H9 (cell line): ENCODE results near the gene HSD17B13. TPM values are rescaled to one million over a fixed set of nuclear protein-coding genes. Genes with fewer than 3 reads are reported as not detected.

Experiments
- DNase-seq: peaks from one replicate; pipeline ENCODE4 v3.0.0-alpha.2; 2017
- H2AFZ ChIP-seq: one replicate; pipeline ENCODE4 v1.6.1; 2013; ENCODE audit warnings: mild to moderate bottlenecking, low read length, control low read depth, moderate library complexity
- H2AK5ac ChIP-seq: 2 replicates; pipeline ENCODE4 v1.6.1; 2013; ENCODE audit warnings: low read length, control low read depth, mixed read lengths; ENCODE audit not compliant: insufficient read length
- H2BK120ac ChIP-seq: one replicate; pipeline ENCODE4 v1.6.1; 2013; ENCODE audit warnings: low read depth, mild to moderate bottlenecking, low read length, control low read depth, inconsistent platforms; ENCODE audit not compliant: poor library complexity, severe bottlenecking
- H2BK12ac ChIP-seq: 2 replicates; pipeline ENCODE4 v1.6.1; 2013; ENCODE audit warnings: low read length, control low read depth, mixed read lengths, low read depth; ENCODE audit not compliant: insufficient read length
- H2BK15ac ChIP-seq: 2 replicates; pipeline ENCODE4 v1.6.1; 2013; ENCODE audit warnings: low read depth, low read length, control low read depth
- H2BK20ac ChIP-seq: one replicate; pipeline ENCODE4 v1.6.1; 2013; ENCODE audit warnings: low read depth, mild to moderate bottlenecking, low read length, control low read depth, inconsistent platforms; ENCODE audit not compliant: poor library complexity, severe bottlenecking
- H2BK5ac ChIP-seq: 2 replicates; pipeline ENCODE4 v1.6.1; 2013; ENCODE audit warnings: low read length, control low read depth, mixed read lengths; ENCODE audit not compliant: insufficient read length
- H3K14ac ChIP-seq: 2 replicates; pipeline ENCODE4 v1.6.1; 2013; ENCODE audit warnings: low read length, control low read depth; ENCODE audit not compliant: insufficient read depth
- H3K18ac ChIP-seq: 2 replicates; pipeline ENCODE4 v1.6.1; 2013; ENCODE audit warnings: low read depth, mild to moderate bottlenecking, mixed read lengths, low read length, control low read depth; ENCODE audit not compliant: insufficient read length
- H3K23ac ChIP-seq: 2 replicates; pipeline ENCODE4 v1.6.1; 2013; ENCODE audit warnings: low read length, control low read depth, mixed read lengths, low read depth; ENCODE audit not compliant: insufficient read length
- H3K23me2 ChIP-seq: 2 replicates; pipeline ENCODE4 v1.6.1; 2013; ENCODE audit warnings: low read depth, mild to moderate bottlenecking, mixed read lengths, low read length, control low read depth; ENCODE audit not compliant: insufficient read length, poor library complexity, severe bottlenecking
- H3K27ac ChIP-seq: 2 replicates; pipeline ENCODE4 v1.5.1; 2013; ENCODE audit warnings: low read length, control low read depth, mixed read lengths, low read depth; ENCODE audit not compliant: insufficient read length
- H3K27me3 ChIP-seq: 2 replicates; pipeline ENCODE4 v1.6.1; 2013; ENCODE audit warnings: low read length, control low read depth, inconsistent platforms; ENCODE audit not compliant: insufficient read depth
- H3K4ac ChIP-seq: 2 replicates; pipeline ENCODE4 v1.6.1; 2013; ENCODE audit warnings: low read depth, mild to moderate bottlenecking, control low read depth, inconsistent platforms, low read length, moderate library complexity
- H3K4me1 ChIP-seq: 2 replicates; pipeline ENCODE4 v1.6.1; 2013; ENCODE audit warnings: low read length, control low read depth, inconsistent platforms; ENCODE audit not compliant: insufficient read depth
- H3K4me2 ChIP-seq: 2 replicates; pipeline ENCODE4 v1.6.1; 2013; ENCODE audit warnings: low read length, control low read depth, mixed read lengths; ENCODE audit not compliant: insufficient read length, insufficient read depth
- H3K56ac ChIP-seq: 2 replicates; pipeline ENCODE4 v1.6.1; 2013; ENCODE audit warnings: low read depth, mild to moderate bottlenecking, mixed read lengths, low read length, control low read depth; ENCODE audit not compliant: insufficient read length
- H3K79me1 ChIP-seq: 2 replicates; pipeline ENCODE4 v1.6.1; 2013; ENCODE audit warnings: low read depth, mild to moderate bottlenecking, moderate library complexity, low read length, control low read depth, inconsistent platforms; ENCODE audit not compliant: insufficient read depth, poor library complexity, severe bottlenecking
- H3K79me2 ChIP-seq: 2 replicates; pipeline ENCODE4 v1.6.1; 2013; ENCODE audit warnings: low read length, control low read depth, inconsistent platforms; ENCODE audit not compliant: insufficient read depth
- H3K9ac ChIP-seq: 2 replicates; pipeline ENCODE4 v1.6.1; 2013; ENCODE audit warnings: low read length, control low read depth, mixed read lengths; ENCODE audit not compliant: insufficient read length; ENCODE audit errors: extremely low read depth
- H3K9me3 ChIP-seq: one replicate; pipeline ENCODE4 v1.6.1; 2013; ENCODE audit warnings: low read depth, low read length, inconsistent platforms; ENCODE audit not compliant: control insufficient read depth
- H3T11ph ChIP-seq: one replicate; pipeline ENCODE4 v1.6.1; 2013; ENCODE audit warnings: mild to moderate bottlenecking, low read length, control low read depth, inconsistent platforms
- H4K20me1 ChIP-seq: one replicate; pipeline ENCODE4 v1.6.1; 2013; ENCODE audit not compliant: control insufficient read depth, insufficient read length, insufficient read depth
- H4K5ac ChIP-seq: 2 replicates; pipeline ENCODE4 v1.6.1; 2013; ENCODE audit warnings: low read depth, mild to moderate bottlenecking, mixed read lengths, low read length, control low read depth; ENCODE audit not compliant: insufficient read length
- H4K8ac ChIP-seq: replicated peaks from 2 replicates; pipeline ENCODE4 v1.6.1; 2013; ENCODE audit warnings: low read length, control low read depth, mixed read lengths, low read depth; ENCODE audit not compliant: insufficient read length
- H4K91ac ChIP-seq: 2 replicates; pipeline ENCODE4 v1.6.1; 2013; ENCODE audit warnings: low read depth, mild to moderate bottlenecking, moderate library complexity, mixed read lengths, low read length, control low read depth; ENCODE audit not compliant: insufficient read length
- H3K27ac Mint-ChIP-seq, 3 experiments: 2 replicates in 2 of 3; 3 replicates in 1 of 3; pipeline ENCODE4 v1.8.0; 2020 to 2021; ENCODE audit warnings: mixed read lengths in 3 of 3, mild to moderate bottlenecking in 1 of 3, moderate library complexity in 1 of 3
- H3K27me3 Mint-ChIP-seq: 2 replicates; pipeline ENCODE4 v1.8.0; 2021; ENCODE audit warnings: low read depth, mild to moderate bottlenecking, moderate library complexity, mixed read lengths
- H3K36me3 Mint-ChIP-seq, 3 experiments: 2 replicates in 2 of 3; 3 replicates in 1 of 3; pipeline ENCODE4 v1.8.0; 2020 to 2021; ENCODE audit warnings: low read depth in 3 of 3, mixed read lengths in 3 of 3; ENCODE audit not compliant: insufficient read depth in 1 of 3
- H3K4me1 Mint-ChIP-seq, 2 experiments: 2 replicates each; pipeline ENCODE4 v1.8.0; 2020; ENCODE audit warnings: mixed read lengths in 2 of 2
- H3K4me3 Mint-ChIP-seq, 2 experiments: 2 replicates in 1 of 2; 3 replicates in 1 of 2; pipeline ENCODE4 v1.8.0; 2020 to 2021; ENCODE audit warnings: mild to moderate bottlenecking in 2 of 2, mixed read lengths in 2 of 2, moderate library complexity in 1 of 2
- H3K9me3 Mint-ChIP-seq, 2 experiments: 2 replicates in 1 of 2; 3 replicates in 1 of 2; pipeline ENCODE4 v1.8.0; 2020; ENCODE audit warnings: mild to moderate bottlenecking in 2 of 2, mixed read lengths in 2 of 2, moderate library complexity in 1 of 2
- WGBS: extraction: QIAGEN DNeasy Blood & Tissue Kit; methylation state at CpG from one replicate; pipeline ENCODE4 v1.1.7; 2013; ENCODE audit warnings: missing lambda C conversion rate, low lambda C conversion rate, mixed read lengths; ENCODE audit not compliant: insufficient read length; ENCODE audit errors: extremely low coverage; 5-methylcytosine and 5-hydroxymethylcytosine counted together
- total RNA-seq: library from RNA; stranded (reverse); gene quantifications from 2 replicates; pipeline ENCODE4 v1.2.1, GENCODE V29; 2021
- TF ChIP-seq, protein P1 (sequence below): fragments of 200-600 bp; sonication (generic); conservative IDR thresholded peaks from 3 replicates; pipeline ENCODE4 v1.8.0; 2021; ENCODE audit warnings: antibody characterized with exemption, mild to moderate bottlenecking

The HSD17B13 gene
- total RNA-seq, 1 experiment from 2014 or later = not detected

DNA sequence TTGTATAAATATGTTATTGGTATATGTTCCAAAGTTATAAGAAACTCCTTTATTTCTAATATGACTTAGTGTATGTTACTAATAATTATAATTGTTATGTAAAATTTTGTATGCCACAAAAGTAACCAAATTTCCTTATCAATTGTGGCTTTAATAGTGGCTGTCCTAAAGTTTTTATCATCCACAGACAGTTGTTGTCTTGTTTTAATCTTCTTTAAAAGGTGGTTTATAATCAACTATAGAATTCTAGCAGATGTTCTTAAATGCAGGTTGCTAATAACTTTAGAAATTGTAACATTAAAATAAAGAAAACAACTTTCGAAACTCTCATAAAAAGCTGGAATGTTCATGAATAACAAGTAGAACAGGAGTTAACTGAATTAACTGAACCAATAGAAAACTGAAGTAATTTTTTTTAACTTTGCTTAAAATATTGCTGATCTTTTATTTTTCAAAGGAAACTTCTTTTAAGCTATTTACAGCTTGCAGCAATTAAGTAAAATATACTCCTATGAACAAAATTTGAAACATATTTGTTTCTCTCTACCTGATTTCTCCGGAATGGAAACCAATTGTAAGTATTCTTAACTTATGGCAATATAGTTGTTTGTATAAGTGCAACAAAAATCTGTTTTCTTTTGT lies 44.0 kb upstream of the HSD17B13 start:
- WGBS = no CpG with 5 or more reads among the region's 2 CpGs

More for the DNA sequence above, 44.0 kb upstream of the HSD17B13 start:
- Histone ChIP-seq H2AK5ac (no peak overlapping the region), H3K79me2 (no peaks in the 10 kb centered on the region), H3K23ac (no peak overlapping the region), H3K4ac (no peak overlapping the region), H3K14ac (no peak overlapping the region), H2BK15ac (no peak overlapping the region), H3K18ac (no peak overlapping the region), H4K5ac (no peak overlapping the region), H3K27ac (no peak overlapping the region), H3K9me3 (no peaks in the 10 kb centered on the region), H3K4me1 (no peaks in the 10 kb centered on the region), H3K23me2 (no peaks in the 10 kb centered on the region), H3T11ph (no peak overlapping the region), H3K27me3 (no peaks in the 10 kb centered on the region), H3K9ac (no peak overlapping the region), H3K56ac (no peak overlapping the region), H3K79me1 (no peaks in the 10 kb centered on the region), H2BK20ac (no peak overlapping the region), H2AFZ (no peak overlapping the region), H2BK120ac (no peak overlapping the region), H4K8ac (no peak overlapping the region), H2BK5ac (no peak overlapping the region), H2BK12ac (no peak overlapping the region), H3K4me2 (no peak overlapping the region), H4K91ac (no peak overlapping the region), H4K20me1 (no peaks in the 10 kb centered on the region)
- DNase-seq = no peak
- no peaks in the 10 kb centered on the region for H3K27me3 Mint-ChIP-seq
- TF ChIP-seq, protein P1, sequence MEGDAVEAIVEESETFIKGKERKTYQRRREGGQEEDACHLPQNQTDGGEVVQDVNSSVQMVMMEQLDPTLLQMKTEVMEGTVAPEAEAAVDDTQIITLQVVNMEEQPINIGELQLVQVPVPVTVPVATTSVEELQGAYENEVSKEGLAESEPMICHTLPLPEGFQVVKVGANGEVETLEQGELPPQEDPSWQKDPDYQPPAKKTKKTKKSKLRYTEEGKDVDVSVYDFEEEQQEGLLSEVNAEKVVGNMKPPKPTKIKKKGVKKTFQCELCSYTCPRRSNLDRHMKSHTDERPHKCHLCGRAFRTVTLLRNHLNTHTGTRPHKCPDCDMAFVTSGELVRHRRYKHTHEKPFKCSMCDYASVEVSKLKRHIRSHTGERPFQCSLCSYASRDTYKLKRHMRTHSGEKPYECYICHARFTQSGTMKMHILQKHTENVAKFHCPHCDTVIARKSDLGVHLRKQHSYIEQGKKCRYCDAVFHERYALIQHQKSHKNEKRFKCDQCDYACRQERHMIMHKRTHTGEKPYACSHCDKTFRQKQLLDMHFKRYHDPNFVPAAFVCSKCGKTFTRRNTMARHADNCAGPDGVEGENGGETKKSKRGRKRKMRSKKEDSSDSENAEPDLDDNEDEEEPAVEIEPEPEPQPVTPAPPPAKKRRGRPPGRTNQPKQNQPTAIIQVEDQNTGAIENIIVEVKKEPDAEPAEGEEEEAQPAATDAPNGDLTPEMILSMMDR = no peak
- peaks cover 0 to 7% of the 10 kb centered on the region in 2 experiments; a peak in 2 of 5 replicates for H3K9me3 Mint-ChIP-seq
- H3K36me3 Mint-ChIP-seq = peaks cover 31 to 44% (median 34%) of the 10 kb centered on the region in 3 experiments
- no peak overlapping the region for H3K27ac Mint-ChIP-seq
- H3K4me3 Mint-ChIP-seq = no peak overlapping the region
- H3K4me1 Mint-ChIP-seq = peaks cover 9 to 17% of the 10 kb centered on the region in 2 experiments
